ENCODE data around the gene GABARAPL2.

GABARAPL2 gene

GRCh38 chr16:75555213-75555706 is 10.9 kb upstream of the GABARAPL2 start:
- peak; percentile 92 for DNase-seq (ENCODE audit: low read depth, low spot score)

GRCh38 chr16:75555707-75556430 is 10.3 kb upstream of the GABARAPL2 start, which contains the start of gene TMEM231:
Gene TMEM231, minus strand, starts transcription at chr16:75556252. Its CDS starts 43 bp downstream, at chr16:75556209.
- DNase-seq (ENCODE audit: low read depth, low spot score): peak; percentile 97

GRCh38 chr16:75556431-75556950 is 9.7 kb upstream of the GABARAPL2 start:
- peak; percentile 5 for DNase-seq (ENCODE audit: low read depth, low spot score)

DNA sequence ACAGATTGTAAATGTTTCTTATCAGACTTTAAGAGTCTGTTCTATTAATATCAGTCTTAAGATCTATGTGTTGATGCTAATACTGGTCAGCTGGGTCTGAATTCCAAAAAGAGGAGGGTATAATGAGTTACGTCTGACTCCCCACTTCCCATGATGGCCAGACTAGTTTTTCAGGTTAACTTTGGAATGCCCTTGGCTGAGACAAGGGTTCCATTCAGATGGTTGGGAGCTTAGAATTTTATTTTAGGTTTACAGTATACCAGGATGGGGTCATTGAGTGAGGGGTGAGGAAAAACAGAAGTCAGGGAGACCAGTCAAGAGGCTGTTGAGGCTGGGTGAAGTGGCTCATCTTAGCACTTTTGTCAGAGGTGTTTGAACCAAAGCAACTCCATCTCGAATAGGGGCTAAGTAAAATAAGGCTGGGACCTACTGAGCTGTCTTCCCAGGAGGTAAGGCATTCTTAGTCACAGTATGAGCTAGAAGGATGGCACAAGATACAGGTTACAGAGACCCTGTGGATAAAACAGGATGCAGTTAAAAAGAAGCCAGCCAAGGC is 7.3 kb upstream of the GABARAPL2 start:
- no peak for DNase-seq (ENCODE audit: low read depth, low spot score)

- DNase-seq (ENCODE audit: low read depth, low spot score): peak; percentile 32
Measured at GRCh38 chr16:75559564-75560372, 6.4 kb upstream of the GABARAPL2 start.

- no peak for DNase-seq (ENCODE audit: low read depth, low spot score)
Measured at GRCh38 chr16:75565640-75566039, 539 bp upstream of the GABARAPL2 start.

GRCh38 chr16:75566758-75567255 is 628 bp downstream of the GABARAPL2 start:
- DNase-seq (ENCODE audit: low read depth, low spot score): peak; percentile 33

DNA sequence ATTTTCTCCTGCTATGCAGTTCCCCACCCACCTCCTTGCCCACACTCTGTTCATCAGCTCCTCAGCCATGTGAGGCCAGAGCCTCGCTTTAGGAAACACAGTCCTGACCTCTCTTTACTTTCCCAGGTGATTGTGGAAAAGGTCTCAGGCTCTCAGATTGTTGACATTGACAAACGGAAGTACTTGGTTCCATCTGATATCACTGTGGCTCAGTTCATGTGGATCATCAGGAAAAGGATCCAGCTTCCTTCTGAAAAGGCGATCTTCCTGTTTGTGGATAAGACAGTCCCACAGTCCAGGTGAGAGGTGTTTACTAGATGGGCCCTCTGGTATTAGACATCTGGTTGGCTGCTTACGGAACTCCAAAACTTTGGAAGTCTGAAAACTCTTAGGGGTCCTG is 1.7 kb downstream of the GABARAPL2 start:
- DNase-seq (ENCODE audit: low read depth, low spot score): no peak

GRCh38 chr16:75570396-75571065 is 4.4 kb downstream of the GABARAPL2 start:
- DNase-seq (ENCODE audit: low read depth, low spot score): no peak

GRCh38 chr16:75572864-75573542 is 6.8 kb downstream of the GABARAPL2 start:
- no peak for DNase-seq (ENCODE audit: low read depth, low spot score)

- DNase-seq (ENCODE audit: low read depth, low spot score): peak; percentile 26
Measured at GRCh38 chr16:75573955-75574354, 7.8 kb downstream of the GABARAPL2 start.

DNA sequence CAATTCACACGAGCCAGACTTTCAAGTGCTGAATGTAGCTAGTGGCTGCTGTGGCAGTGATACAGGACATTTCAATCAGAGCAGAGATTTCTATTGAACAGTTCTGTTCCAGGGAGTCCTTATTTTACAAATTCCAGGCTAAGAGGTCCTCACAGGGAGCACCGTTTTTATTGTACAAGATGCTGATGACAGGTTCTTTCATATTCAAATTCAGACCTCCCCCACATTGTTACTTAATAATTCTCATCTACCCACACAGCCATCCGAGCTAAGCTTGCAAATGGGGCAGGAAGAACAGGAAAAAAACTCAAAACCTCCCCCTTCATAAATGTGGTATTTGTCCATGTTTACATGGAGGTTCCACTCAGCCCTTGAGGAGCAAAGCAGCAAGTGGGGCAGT is 9.8 kb downstream of the GABARAPL2 start:
- no peak for DNase-seq (ENCODE audit: low read depth, low spot score)

DNA sequence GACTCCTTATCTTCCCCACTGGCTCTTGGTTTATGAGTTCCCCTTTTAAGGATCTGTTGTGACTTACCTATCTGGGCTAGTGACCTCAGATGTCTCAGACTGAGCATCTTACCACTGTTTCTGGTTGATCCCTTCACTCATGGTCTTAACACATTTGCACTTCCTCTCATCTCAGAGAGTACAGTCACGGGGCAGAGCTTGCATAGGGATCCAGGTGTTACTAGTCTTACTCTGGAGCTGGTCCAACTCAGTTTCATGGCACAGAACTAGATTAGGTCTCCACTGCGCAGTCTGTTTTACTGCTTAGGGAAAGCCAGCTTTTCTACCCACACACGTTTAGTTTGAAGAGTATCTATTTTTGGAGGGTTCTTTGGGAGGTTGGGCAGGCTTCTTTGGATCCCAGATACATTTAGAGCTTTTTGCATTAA is 10.2 kb downstream of the GABARAPL2 start:
- no peak for DNase-seq (ENCODE audit: low read depth, low spot score)

DNA sequence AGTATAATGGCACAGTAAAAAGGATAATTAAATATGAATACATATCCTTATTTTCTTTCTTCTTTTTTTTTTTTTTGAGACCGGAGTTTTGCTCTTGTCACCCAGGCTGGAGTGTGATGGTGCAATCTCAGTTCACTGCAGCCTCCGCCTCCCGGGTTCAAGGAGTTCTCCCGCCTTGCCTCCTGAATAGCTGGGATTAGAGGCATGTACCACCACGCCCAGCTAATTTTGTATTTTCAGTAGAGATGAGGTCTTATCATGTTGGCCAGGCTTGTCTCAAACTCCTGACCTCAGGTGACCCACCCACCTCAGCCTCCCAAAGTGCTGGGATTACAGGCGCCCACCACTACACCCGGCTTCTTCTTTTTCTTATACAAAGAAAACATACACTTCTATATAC is 12.0 kb downstream of the GABARAPL2 start:
- no peak for DNase-seq (ENCODE audit: low read depth, low spot score)

- DNase-seq (ENCODE audit: low read depth, low spot score): no peak
Measured at GRCh38 chr16:75578725-75579124, 12.5 kb downstream of the GABARAPL2 start.

DNA sequence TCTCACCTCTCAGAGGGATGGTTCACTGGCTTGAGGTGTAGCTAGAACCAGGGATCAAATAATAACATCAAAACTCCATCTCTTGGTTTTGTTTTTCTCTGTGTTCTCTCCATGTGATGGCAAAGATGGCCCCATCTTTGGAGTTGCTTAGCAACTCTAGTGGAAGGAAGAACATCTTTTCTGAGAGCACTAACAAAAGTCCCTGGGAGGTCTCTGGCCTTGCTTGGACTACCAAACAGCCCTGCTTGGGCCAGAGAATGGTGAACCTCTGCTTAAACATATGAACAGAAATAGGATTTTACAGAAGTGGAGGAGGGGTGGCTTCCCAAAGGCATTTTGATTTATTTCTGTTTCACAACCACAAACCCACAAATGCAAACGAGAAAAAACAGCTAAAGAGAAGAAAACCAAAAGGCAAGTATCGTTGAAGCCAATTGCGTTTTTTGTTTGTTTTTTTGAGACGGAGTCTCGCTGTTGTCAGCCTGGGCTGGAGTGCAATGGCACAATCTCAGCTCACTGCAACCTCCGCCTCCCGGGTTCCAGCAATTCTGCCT is 13.2 kb downstream of the GABARAPL2 start:
- peak; percentile 44 for DNase-seq (ENCODE audit: low read depth, low spot score)

- DNase-seq (ENCODE audit: low read depth, low spot score): no peak
Measured at GRCh38 chr16:75584108-75584507, 17.9 kb downstream of the GABARAPL2 start.

DNA sequence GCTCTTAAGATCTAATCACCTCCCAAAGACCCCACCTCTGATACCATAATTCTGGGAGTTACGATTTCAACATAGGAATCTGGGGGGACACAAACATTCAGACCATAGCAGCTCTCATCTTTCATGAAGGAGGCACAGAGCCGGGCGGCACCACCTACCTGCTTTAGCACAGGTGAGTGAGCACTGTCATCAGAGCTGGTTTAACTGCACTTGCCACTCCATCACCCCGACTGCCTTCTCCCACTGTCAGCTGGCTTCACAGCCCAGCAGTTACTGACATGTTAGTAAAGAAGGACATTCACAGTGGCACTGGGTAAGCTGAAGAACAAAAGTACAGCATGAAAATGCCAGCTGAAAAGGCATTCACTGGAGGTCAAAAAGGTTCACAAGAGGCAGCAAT is 22.5 kb downstream of the GABARAPL2 start:
- DNase-seq (ENCODE audit: low read depth, low spot score): no peak

DNA sequence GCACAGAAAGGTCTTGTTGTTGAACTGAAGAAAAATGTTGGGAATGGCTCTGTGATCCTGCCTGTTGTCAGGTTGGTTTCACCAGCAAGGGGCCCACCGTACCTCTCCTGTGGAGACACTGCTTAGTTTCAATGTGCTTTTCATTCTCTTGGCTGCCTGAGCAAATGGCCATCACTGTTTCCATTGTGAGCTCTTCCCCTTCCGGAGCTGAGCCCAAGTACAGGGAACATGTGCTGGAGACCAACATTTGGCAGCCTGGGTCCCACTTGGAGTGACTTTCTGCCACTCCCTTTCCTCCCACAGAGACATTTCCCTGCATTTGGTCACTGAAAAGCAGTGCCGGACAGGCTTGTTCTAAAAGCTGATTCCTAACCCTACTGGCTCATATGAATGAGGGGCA is 23.1 kb downstream of the GABARAPL2 start:
- DNase-seq (ENCODE audit: low read depth, low spot score): peak; percentile 23
